GM10266 (cell line): ENCODE results near the gene NRIP2.

Experiments used
- DNase-seq: peaks from one replicate; pipeline ENCODE4 v3.0.0; 2012; ENCODE audit errors: extremely low spot score
- TF ChIP-seq, protein P1 (sequence below): IDR thresholded peaks from 2 replicates; pipeline ENCODE4 v1.5.1; 2012; ENCODE audit warnings: mild to moderate bottlenecking, low read depth; ENCODE audit not compliant: control insufficient read depth, insufficient read depth; ENCODE audit errors: missing control alignments

NRIP2 gene

DNA sequence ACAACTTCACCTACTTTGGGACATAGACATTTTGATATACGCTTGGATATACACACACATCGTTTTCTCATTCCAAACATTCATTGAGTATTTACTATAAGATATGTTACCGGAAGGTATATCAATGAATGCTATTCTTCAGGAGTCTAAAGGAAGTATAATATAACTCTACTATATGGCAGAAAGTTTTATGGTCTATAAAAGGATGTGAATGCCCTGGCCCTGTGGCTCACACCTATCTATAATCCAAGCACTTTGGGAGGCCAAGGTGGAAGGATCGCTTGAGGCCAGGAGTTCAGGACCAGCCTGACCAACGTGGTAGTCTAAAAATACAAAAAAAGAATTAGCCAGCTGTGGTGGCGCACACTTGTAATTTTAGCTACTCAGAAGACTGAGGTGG lies 5.6 kb downstream of the NRIP2 start:
- DNase-seq, result no peak
- TF ChIP-seq, protein P1, sequence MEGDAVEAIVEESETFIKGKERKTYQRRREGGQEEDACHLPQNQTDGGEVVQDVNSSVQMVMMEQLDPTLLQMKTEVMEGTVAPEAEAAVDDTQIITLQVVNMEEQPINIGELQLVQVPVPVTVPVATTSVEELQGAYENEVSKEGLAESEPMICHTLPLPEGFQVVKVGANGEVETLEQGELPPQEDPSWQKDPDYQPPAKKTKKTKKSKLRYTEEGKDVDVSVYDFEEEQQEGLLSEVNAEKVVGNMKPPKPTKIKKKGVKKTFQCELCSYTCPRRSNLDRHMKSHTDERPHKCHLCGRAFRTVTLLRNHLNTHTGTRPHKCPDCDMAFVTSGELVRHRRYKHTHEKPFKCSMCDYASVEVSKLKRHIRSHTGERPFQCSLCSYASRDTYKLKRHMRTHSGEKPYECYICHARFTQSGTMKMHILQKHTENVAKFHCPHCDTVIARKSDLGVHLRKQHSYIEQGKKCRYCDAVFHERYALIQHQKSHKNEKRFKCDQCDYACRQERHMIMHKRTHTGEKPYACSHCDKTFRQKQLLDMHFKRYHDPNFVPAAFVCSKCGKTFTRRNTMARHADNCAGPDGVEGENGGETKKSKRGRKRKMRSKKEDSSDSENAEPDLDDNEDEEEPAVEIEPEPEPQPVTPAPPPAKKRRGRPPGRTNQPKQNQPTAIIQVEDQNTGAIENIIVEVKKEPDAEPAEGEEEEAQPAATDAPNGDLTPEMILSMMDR, result no peak

DNA sequence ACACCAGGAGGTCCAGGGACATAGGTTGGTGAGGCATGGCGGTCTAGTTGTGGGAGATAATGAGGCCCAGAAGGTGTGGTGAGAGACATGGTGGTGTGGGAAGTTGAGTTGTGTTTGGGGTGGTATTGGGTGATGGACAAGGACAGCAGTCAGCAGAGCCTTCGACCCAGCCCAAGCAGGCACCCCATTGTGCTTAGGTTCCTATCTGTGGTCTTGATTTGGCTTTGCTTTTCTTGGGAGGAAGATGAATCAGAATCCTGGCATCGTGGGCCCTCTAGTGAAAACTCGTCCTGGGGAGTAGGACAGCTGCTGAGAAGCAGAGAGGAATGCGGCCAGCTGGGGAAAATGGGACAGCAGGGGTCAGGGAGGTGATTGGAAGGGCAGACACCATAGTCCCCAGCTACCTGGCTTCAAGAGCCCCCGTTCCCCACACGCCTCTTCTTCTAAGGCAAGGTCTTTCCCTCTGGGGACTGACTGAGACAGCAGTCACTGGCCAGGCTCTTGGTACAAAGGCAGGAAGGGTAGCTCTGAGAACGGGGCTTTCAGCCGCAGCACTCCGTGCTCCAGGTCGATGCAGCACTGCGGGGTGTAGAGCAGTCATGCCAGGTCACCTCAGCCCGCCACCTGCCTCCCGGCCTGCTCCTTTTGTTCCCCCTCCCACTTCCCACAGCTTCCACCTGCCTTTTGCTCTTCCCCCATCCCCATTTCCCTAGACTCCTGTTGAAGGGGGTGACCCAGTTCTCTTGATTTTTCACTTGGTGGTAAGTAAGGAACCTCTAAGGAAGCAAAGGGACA lies 7.9 kb downstream of the NRIP2 start:
- TF ChIP-seq, protein P1, result no peak
- no peak for DNase-seq

DNA sequence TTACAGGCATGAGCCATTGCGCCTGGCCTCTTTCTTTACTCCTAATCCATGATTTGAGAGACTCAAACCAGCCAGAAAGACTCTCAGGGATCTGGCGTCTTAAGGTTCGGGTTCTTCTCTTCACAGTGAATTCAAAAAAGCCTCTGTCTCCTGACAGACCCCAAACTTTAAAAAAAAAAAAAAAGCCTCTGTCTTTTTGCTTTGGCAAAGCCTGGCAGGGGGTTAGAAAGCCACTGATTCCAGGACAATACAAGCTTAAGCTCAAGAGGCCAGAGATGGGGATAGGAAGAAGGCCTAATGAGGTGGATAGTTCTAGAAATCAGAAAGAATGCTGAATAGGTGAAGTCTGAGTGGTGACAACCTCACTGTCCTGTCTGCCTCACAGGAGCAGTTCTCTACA lies 8.8 kb downstream of the NRIP2 start:
- TF ChIP-seq, protein P1, result no peak
- no peak for DNase-seq

DNA sequence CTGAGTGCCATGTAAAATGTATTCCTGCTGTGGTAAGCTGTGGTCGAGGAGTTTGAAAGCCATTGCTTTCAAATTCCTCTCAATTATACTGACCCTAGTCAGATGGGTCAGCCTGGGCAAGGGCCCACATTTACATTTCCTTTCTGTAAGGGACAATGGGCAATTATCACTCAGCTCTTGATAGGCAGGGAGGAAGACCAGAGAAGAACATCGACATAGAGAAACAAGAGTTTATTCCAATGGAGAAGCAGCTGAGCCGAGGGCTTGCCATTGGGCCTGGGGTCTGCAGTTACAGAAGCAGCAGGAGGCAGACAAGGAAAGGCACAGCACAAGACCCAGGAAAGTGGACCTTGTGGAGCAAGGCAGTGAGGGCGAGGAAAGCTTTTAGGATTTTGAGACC lies 9.7 kb downstream of the NRIP2 start:
- no peak for DNase-seq
- TF ChIP-seq, protein P1, result no peak

DNA sequence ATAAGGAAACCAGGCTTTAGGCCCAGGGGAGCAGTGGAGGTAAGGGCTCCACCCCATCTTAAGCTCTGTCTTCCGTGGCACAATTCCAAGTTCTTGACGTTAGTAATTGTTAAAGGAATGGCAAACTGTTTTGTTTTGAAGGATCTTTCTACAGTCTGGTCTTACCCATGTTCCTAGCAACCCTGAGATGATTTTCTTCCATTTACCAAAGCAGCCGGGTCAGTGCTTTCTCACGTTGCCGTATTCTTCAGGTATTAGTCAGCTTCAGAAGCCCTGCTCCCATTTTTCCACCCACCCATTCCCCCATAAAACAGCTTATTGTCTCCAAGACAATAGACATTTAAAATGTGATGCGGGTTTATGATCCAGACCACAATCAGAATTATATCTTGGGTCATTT lies 10.3 kb downstream of the NRIP2 start:
- TF ChIP-seq, protein P1, result no peak
- DNase-seq, result no peak

DNA sequence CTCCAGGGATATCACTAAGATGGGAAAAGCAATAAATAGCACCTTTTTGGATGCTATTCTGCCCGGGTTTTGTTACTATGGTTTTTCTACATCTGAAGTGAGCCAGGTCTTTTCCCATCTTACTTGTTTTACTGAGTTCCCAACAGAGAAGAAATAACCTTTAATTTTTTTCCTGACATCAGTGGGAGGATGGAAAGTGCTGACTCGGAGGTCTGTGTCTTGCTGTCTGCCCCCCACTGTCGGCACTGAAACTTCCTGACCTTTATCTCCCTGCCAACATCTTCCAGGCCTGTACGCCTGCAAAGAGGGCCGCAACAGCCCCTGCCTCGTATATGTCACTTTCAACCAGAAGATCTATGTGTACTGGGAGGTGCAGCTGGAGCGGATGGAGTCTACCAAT lies 11.4 kb downstream of the NRIP2 start:
- no peak for DNase-seq
- TF ChIP-seq, protein P1, result no peak

DNA sequence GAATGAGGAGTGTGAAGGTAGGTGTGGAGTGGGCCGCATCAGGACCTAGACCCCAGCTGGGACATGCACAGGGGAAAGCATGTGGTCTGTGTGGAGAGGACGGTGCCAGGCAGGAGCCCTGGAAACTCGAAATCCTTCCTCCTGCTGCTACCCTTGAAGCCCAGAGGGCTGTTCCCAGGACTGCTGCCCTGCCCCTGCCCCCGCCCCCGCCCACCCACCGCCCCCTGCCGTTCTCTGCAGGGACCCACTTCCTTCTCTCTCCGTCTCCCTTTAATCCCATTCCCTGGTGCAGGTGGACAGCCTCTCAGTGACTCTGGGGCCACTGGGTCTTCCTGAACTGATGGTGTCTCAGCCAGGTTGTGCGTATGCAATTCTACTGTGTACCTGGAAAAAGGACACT lies 14.4 kb downstream of the NRIP2 start:
- TF ChIP-seq, protein P1, result no peak
- no peak for DNase-seq
